IPS-15b (cell line): Measurements from ENCODE around the gene ZBP1.

Experiments used
- H3K27me3 ChIP-seq: one replicate; pipeline ENCODE4 v1.6.1; 2013; ENCODE audit warnings: low read length; ENCODE audit not compliant: control insufficient read depth, insufficient read depth
- H3K36me3 ChIP-seq: one replicate; pipeline ENCODE4 v1.6.1; 2013; ENCODE audit warnings: low read length; ENCODE audit not compliant: control insufficient read depth, insufficient read depth
- H3K4me1 ChIP-seq: one replicate; pipeline ENCODE4 v1.6.1; 2013; ENCODE audit warnings: mild to moderate bottlenecking, low read length; ENCODE audit not compliant: control insufficient read depth, insufficient read depth
- H3K4me3 ChIP-seq: one replicate; pipeline ENCODE4 v1.5.1; 2013; ENCODE audit warnings: low read depth, low read length
- H3K9ac ChIP-seq: one replicate; pipeline ENCODE4 v1.6.1; 2013; ENCODE audit warnings: low read depth, mild to moderate bottlenecking, low read length
- H3K9me3 ChIP-seq: one replicate; pipeline ENCODE4 v1.6.1; 2013; ENCODE audit warnings: mild to moderate bottlenecking, low read length; ENCODE audit not compliant: control insufficient read depth, insufficient read depth

Gene ZBP1

DNA sequence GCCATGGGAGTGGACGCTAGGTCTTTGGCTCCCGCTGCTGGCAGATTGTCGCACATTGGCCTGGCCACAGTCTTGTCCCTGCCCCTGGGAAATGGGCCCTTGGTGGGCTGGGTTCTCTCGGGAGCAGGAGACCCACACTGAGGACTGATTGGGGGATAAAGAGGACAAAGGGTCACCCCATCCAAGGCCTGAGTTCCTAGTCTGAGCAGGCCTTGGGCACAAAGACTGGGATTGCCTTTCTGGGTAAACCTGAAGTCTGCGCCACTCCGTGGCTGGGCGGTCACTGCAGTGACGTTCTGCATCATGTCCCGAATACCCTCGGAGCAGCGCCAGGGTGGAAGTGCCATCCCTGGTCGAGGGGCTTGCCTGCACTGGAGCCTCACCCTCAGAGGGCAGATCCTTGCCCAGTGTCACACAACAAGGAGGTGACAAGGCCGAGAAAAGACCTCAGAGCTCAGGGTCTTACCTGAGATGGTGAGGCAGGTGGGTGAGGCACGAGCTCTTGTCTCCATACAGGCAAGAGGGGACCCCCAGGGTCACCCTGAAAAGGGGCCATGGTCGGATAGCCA is 36.1 kb upstream of the ZBP1 start:
- no peak overlapping the region for H3K4me3 ChIP-seq
- peaks cover 16% of the 10 kb centered on the region for H3K36me3 ChIP-seq
- H3K4me1 ChIP-seq: peaks cover 2% of the 10 kb centered on the region
- H3K9ac ChIP-seq: no peak overlapping the region
- no peaks in the 10 kb centered on the region for H3K9me3 ChIP-seq
- H3K27me3 ChIP-seq: no peaks in the 10 kb centered on the region

GRCh38 chr20:57655809-57656155 is 35.6 kb upstream of the ZBP1 start:
- no peaks in the 10 kb centered on the region for H3K9me3 ChIP-seq
- H3K36me3 ChIP-seq: peaks cover 16% of the 10 kb centered on the region
- no peak overlapping the region for H3K4me3 ChIP-seq
- peaks cover 2% of the 10 kb centered on the region for H3K4me1 ChIP-seq
- no peak overlapping the region for H3K9ac ChIP-seq
- H3K27me3 ChIP-seq: no peaks in the 10 kb centered on the region

- peaks cover 2% of the 10 kb centered on the region for H3K4me1 ChIP-seq
- H3K36me3 ChIP-seq: peaks cover 16% of the 10 kb centered on the region
- H3K9me3 ChIP-seq: no peaks in the 10 kb centered on the region
- H3K9ac ChIP-seq: no peak overlapping the region
- no peaks in the 10 kb centered on the region for H3K27me3 ChIP-seq
- H3K4me3 ChIP-seq: no peak overlapping the region
Observed at GRCh38 chr20:57654998-57655808, 35.0 kb upstream of the ZBP1 start.

DNA sequence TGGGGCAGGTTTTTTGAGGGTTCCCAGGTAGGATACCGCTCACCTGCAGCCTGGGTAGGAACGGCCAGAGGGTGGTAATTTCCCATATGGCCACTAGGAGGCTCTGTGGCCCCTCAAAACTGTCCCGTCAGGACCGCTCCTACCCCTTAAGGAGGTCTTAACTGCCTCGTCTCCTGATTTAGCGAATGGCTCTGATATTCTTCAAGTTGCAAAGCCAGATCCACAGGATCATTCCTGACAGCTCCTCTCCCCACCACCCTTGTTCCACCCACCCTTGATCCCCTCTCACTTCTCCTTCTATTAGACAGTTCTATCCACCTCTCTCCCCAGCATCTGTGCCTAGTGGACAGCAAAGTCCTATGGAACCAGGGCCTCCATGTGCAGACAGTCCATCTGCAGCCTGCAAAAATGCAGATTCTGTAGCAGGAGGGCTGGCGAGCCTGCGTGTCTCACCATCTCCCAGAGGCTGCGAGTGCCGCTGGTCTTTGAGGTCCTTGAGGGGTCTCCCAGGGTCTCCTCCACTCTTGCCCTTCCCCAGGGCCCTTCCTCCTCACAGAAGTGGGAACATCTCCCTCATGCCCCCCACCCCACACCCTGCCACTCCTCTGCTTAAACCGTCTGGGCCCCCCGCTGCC is 34.3 kb upstream of the ZBP1 start:
- H3K27me3 ChIP-seq: no peaks in the 10 kb centered on the region
- no peak overlapping the region for H3K9ac ChIP-seq
- H3K4me1 ChIP-seq: peaks cover 2% of the 10 kb centered on the region
- H3K4me3 ChIP-seq: no peak overlapping the region
- no peaks in the 10 kb centered on the region for H3K9me3 ChIP-seq
- H3K36me3 ChIP-seq: peaks cover 16% of the 10 kb centered on the region

DNA sequence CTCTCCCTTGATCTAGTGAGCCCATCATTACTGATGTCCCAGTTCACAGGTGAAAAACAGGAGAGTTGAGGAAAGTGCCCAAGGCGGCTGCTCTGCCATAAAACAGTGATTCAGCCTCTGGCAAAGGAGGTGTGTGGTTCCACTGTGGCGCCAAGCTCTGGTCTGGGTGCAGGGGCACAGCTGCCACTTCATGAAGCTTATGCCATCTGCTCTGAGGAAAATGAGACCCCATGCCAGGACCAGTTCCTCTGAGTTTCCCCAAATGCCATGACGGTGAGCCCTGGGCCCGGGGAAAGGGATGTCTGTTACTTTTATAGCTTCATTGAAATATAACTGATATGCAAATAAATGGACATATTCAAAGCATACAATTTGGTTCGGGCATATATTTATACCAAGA is 33.7 kb upstream of the ZBP1 start:
- Histone ChIP-seq H3K9me3 (no peaks in the 10 kb centered on the region), H3K27me3 (no peaks in the 10 kb centered on the region), H3K4me3 (no peak overlapping the region), H3K36me3 (peaks cover 14% of the 10 kb centered on the region), H3K4me1 (peaks cover 2% of the 10 kb centered on the region), H3K9ac (no peak overlapping the region)

DNA sequence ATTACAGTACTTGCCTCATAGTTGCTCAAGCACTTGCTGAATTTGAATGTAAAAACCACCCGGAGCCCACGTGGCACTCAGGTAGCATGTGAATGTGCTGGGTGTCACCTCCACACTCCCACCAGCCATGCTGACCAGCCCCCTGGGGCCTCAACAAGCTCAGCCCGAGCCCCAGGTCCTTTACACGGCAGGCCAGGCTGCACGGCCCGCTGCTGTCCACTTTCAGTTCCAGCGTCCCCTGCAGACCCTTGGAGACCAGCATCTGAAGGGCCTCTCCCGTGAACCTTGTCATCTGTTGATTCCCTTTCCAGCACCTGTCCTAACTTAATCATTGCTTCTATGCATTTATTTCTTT is 33.3 kb upstream of the ZBP1 start:
- no peaks in the 10 kb centered on the region for H3K9me3 ChIP-seq
- no peak overlapping the region for H3K9ac ChIP-seq
- H3K4me1 ChIP-seq: peaks cover 2% of the 10 kb centered on the region
- H3K36me3 ChIP-seq: peaks cover 14% of the 10 kb centered on the region
- no peaks in the 10 kb centered on the region for H3K27me3 ChIP-seq
- no peak overlapping the region for H3K4me3 ChIP-seq

- Histone ChIP-seq H3K4me3 (no peak overlapping the region), H3K36me3 (peaks cover 14% of the 10 kb centered on the region), H3K9me3 (no peaks in the 10 kb centered on the region), H3K27me3 (no peaks in the 10 kb centered on the region), H3K9ac (no peak overlapping the region), H3K4me1 (peaks cover 2% of the 10 kb centered on the region)
Observed at GRCh38 chr20:57652606-57653545, 32.6 kb upstream of the ZBP1 start.

DNA sequence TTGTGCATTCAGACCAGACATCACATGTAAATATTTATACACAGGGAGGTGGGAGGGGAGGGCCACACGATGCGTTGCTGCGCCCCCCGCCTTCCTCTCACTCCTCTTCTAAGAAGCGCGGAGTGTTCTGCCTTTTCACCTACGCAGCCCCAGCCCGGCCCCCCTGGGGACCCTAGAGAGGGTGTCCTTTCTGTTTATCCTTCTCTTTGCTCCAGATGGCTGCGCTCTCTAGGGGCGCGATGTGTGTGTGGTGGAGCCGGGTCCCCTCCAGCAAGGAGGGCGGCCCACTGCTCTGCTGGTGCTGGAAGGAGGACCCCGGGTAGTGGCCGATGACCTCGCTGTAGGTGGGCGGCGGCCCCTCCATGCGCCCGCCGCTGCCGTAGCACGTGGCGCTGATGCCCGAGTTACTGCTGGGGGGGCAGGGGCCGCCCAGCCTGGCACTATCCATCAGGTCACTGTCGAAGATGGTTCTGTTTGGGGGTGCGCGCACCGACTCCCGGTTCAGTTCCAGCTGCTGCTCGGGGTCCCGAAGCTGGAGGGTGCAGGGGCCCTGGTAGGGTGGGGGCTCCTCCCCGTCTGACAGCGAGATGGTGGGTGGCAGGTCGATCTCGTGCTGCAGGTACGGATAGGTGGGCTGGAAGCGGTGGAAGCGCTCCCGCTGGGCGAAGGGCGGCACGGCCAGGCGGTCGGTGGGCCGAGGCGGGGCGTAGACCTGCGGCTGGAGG is 31.8 kb upstream of the ZBP1 start:
- H3K9me3 ChIP-seq: no peaks in the 10 kb centered on the region
- H3K4me1 ChIP-seq: peaks cover 2% of the 10 kb centered on the region
- no peak overlapping the region for H3K9ac ChIP-seq
- peaks cover 9% of the 10 kb centered on the region for H3K36me3 ChIP-seq
- H3K27me3 ChIP-seq: no peaks in the 10 kb centered on the region
- no peak overlapping the region for H3K4me3 ChIP-seq

DNA sequence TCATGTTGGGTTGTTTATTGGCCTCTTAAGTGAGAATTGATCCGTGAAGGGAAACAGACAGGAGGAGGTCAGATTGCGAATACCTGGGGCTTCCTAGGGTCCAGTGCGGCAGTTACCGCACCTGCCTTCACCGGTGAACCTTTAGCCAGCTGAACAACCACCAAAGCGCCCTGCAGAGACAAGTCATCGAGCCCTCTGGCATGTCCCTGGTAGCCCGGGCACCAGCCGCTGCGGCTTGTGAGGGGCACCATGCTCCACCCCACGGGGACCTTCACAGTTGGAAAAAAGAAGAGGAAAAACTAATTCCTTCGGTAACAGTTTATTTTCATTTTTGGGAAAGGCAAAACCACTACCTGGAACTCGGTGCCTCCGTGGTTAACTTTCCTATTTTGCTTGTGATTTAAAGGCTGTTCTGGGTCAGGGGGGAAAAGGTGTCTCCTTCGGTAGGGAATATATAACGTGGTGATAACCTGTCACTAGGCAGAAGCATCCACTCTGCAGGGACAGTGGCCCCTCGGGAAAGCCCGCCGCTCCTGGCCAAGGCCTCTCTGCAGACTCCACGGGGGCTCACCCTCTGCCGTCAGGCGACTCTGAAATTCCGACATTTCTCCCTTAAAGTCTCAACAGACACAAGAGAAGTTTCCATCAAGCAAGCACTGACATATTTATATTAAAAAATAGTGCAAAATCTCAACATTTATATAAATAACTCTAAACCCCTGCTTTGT is 30.7 kb upstream of the ZBP1 start:
- Histone ChIP-seq H3K36me3 (peaks cover 9% of the 10 kb centered on the region), H3K9me3 (no peaks in the 10 kb centered on the region), H3K27me3 (no peaks in the 10 kb centered on the region), H3K4me3 (no peak overlapping the region), H3K9ac (no peak overlapping the region), H3K4me1 (peaks cover 2% of the 10 kb centered on the region)

DNA sequence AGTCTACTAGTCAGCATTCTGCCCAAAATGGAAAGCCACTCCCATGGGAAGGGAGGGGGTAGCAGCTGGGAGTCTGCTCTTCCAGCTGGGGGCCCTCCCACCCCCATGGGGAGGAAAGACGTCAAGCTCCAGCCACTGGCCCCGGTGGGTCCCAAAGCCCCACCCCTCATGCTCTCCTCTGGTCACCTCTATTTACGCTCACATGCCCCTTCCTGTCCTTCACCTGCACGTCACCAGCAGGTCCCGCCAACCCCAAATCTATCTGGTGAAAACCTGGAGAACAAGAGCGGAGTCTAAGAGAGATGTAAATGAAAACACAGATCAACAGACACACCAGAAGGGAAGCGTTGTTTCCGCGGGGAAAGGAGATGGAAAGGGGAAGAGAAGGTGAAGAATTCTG is 30.0 kb upstream of the ZBP1 start:
- Histone ChIP-seq H3K4me1 (peaks cover 2% of the 10 kb centered on the region), H3K36me3 (peaks cover 9% of the 10 kb centered on the region), H3K27me3 (no peaks in the 10 kb centered on the region), H3K9me3 (no peaks in the 10 kb centered on the region), H3K9ac (no peak overlapping the region), H3K4me3 (no peak overlapping the region)
